Stimulated activated CD4-positive, alpha-beta T cell treated with anti-CD3 and anti-CD28 coated beads, Interleukin-12 subunit alpha, Interleukin-12 subunit beta, amount 100 ng/mL, for 48 hours (primary cell): ENCODE measurements around the gene C19orf53.

Experiments
- DNase-seq, 3 donors: peaks; one replicate each; pipeline ENCODE4 v3.0.0-alpha.2; 2020; ENCODE audit warnings: low read depth in 2 of 3, low spot score in 1 of 3

Gene C19orf53

DNA sequence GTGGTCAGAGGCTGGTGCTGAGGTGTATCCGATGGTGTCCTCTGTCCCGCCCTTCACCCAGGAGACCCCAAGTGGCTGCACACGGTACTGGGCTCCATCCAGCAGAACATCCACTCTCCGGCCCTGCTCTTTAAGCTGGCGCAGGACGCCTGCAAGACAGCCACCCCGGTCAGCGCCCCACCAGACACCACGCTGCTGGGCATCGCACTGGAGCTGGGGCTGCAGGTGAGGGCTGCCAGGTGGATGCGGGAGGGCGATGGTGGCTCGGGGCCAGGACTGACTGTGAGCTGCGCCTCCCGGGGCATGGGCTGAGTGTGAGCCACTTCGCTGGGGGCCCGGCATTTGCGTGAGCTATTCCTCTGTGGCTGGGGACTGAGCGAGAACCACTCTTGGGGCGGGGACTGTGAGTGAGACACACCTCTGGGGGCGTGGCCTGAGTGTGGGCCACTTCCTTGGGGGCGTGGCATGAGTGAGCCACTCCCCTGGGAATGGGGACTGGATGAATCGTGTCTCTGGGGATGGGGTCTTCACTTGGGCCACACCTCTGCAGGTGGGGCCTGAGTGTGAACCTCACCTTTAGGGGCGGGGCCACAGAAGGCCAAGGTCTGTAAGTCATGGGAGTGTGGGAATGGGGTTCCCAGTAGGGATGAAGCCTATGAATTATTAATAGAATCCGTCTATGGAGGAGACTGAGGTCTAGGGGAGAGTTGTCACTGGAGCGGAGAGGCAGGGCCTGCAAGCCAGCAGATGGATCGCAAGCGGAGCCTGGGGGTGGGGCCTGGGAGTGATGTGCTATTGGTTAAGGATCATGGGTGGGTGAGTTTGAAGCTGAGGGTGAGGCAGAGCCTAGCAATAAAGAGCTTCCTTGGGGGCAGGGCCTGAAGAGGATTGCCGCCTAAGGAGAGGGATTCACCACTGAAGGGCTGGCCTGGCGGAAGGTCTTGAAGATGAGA is 51.5 kb downstream of the C19orf53 start:
- no peak for DNase-seq

- DNase-seq = no peak
These were observed 52.5 kb downstream of the C19orf53 start for GRCh38 chr19:13826652-13827235.

DNA sequence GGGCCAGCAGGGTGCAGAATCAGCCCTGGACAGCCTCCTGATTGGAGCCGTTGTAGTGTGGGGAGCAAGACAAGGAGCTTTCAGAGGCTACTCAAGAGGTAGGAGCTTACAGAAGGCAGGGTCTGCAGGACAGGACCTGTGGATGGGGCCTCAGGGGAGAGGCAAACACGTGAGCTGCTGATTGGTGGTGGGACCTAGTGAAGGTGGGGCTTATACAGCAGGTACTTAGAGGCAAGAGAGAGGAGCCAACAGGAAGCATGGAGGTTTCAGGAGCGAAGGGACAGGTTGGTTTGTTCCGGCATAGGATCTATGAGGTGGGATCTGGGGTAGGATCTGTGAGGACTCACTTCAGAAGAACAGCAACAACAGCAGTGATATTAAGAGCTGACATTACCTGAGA is 53.4 kb downstream of the C19orf53 start:
- no peak for DNase-seq
